HUES6 (cell line): ENCODE results near the gene ZNF581.

ENCODE experiments used
- H3K27ac ChIP-seq: 2 replicates; pipeline ENCODE4 v1.7.0; 2013; ENCODE audit warnings: low read depth, mild to moderate bottlenecking, low read length, inconsistent platforms
- H3K27me3 ChIP-seq: 2 replicates; pipeline ENCODE4 v1.6.1; 2013; ENCODE audit warnings: low read length; ENCODE audit not compliant: control insufficient read depth, insufficient read depth
- H3K36me3 ChIP-seq: 2 replicates; pipeline ENCODE4 v1.6.1; 2013; ENCODE audit warnings: low read length; ENCODE audit not compliant: control insufficient read depth, insufficient read depth
- H3K4me1 ChIP-seq: 2 replicates; pipeline ENCODE4 v1.6.1; 2013; ENCODE audit warnings: low read length; ENCODE audit not compliant: control insufficient read depth, insufficient read depth
- H3K4me3 ChIP-seq: 2 replicates; pipeline ENCODE4 v1.5.1; 2013; ENCODE audit warnings: low read depth, low read length
- H3K9ac ChIP-seq: one replicate; pipeline ENCODE4 v1.6.1; 2013; ENCODE audit warnings: mild to moderate bottlenecking, low read length
- H3K9me3 ChIP-seq: 2 replicates; pipeline ENCODE4 v1.6.1; 2013; ENCODE audit warnings: low read depth, low read length; ENCODE audit not compliant: control insufficient read depth, insufficient read depth

ZNF581 gene

GRCh38 chr19:55651236-55651635 is 7.8 kb downstream of the ZNF581 start:
- Histone ChIP-seq H3K36me3 (no peaks in the 10 kb centered on the region), H3K4me1 (peaks cover 15% of the 10 kb centered on the region), H3K9ac (no peak overlapping the region), H3K27ac (no peak overlapping the region), H3K27me3 (no peaks in the 10 kb centered on the region), H3K4me3 (no peak overlapping the region), H3K9me3 (no peaks in the 10 kb centered on the region)

GRCh38 chr19:55652311-55653128 is 9.1 kb downstream of the ZNF581 start:
- H3K9me3 ChIP-seq = no peaks in the 10 kb centered on the region
- H3K36me3 ChIP-seq = peaks cover 10% of the 10 kb centered on the region; the same call in 1 of the 2 replicates
- no peak overlapping the region for H3K27ac ChIP-seq
- peak overlapping the region; percentile 85; the same call in 1 of the 2 replicates for H3K4me3 ChIP-seq
- H3K9ac ChIP-seq = no peak overlapping the region
- peaks cover 24% of the 10 kb centered on the region for H3K4me1 ChIP-seq
- no peaks in the 10 kb centered on the region for H3K27me3 ChIP-seq

DNA sequence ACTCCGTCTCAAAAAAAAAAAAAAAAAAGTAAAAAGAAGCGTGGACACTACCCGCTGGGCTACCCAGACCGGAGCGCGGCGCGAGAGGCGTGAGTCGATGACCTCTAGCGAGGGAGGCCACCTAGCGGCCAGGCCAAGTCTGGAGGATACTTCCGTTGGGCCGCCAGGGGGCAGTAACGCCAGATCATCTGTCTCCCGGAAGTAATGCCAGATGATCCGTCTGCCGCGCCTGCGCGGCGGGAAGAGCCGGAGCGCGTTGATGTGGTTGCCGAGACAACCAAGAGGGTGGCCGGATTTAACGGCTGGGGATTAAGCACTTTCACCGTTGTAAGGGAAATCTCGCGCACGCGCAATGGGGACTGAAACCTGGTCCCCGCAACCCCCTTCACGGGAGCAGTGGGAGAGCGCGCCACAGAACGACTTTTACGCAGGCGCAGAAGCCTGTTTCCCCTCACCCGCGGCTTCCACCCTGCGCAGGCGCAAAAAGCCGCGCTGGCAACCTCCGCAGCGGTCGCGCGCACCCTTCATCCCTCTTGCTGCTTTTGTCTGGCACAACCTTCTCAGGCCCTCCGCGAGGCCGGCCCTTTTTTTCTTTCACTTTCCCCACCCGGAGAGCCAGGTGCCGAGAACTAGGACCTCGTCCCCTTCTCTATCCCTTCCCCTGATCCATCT is 10.3 kb downstream of the ZNF581 start:
- Histone ChIP-seq H3K4me1 (peaks cover 25% of the 10 kb centered on the region), H3K9me3 (no peaks in the 10 kb centered on the region), H3K27ac (peak overlapping the region; percentile 97), H3K27me3 (no peaks in the 10 kb centered on the region), H3K36me3 (peaks cover 12% of the 10 kb centered on the region; the same call in 1 of the 2 replicates), H3K4me3 (peak overlapping the region; percentile 85), H3K9ac (peak overlapping the region; percentile 95)

DNA sequence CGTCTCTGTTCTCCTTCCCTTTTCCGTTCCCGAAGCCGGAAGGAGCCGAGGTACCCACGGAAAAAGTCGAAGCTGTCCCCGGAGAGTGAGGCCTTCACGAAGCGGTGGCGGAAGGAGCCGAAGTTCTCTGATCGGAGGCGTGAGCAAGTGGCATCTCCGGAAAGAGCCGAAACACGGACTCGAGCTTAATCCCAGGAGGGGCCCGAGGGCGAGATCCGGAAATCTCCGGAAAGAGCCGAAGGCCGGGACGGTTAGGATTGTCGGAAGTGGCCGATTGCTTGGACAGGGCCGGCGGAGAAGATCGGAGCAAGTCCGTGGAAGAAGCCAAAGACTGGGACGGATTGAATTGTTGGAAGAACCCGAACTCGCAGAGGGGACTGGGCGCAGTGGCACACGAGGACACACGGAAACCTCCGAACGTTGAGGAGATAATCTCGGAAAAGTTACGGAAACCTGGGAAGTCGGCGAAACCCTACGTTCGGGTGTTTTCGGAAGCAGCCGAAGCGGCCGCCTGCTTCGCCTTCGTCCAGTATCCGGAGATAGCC is 10.9 kb downstream of the ZNF581 start:
- Histone ChIP-seq H3K4me1 (peaks cover 25% of the 10 kb centered on the region), H3K36me3 (peaks cover 15% of the 10 kb centered on the region), H3K27ac (peak overlapping the region; percentile 97)

GRCh38 chr19:55654868-55655647 is 11.6 kb downstream of the ZNF581 start, which contains the start of gene U2AF2:
Gene U2AF2, plus strand, starts transcription at chr19:55655035. Its CDS starts 70 bp downstream, at chr19:55655105.
- Histone ChIP-seq H3K9me3 (no peaks in the 10 kb centered on the region), H3K9ac (peak within 1 kb of the TSS; percentile 99), H3K4me3 (peak within 1 kb of the TSS; percentile 97), H3K27ac (peak within 1 kb of the TSS; percentile 100), H3K4me1 (peaks cover 25% of the 10 kb centered on the region), H3K27me3 (no peaks in the 10 kb centered on the region), H3K36me3 (peaks cover 22% of the 10 kb centered on the region)

More for the DNA sequence above, 10.9 kb downstream of the ZNF581 start:
- H3K9ac ChIP-seq = peak overlapping the region; percentile 95
- H3K9me3 ChIP-seq = no peaks in the 10 kb centered on the region
- no peaks in the 10 kb centered on the region for H3K27me3 ChIP-seq
- H3K4me3 ChIP-seq = peak overlapping the region; percentile 85

- H3K9me3 ChIP-seq = no peaks in the 10 kb centered on the region
- H3K27ac ChIP-seq = peak overlapping the region; percentile 100
- H3K36me3 ChIP-seq = peaks cover 28% of the 10 kb centered on the region
- peaks cover 25% of the 10 kb centered on the region for H3K4me1 ChIP-seq
- no peaks in the 10 kb centered on the region for H3K27me3 ChIP-seq
- peak overlapping the region; percentile 97 for H3K4me3 ChIP-seq
- peak overlapping the region; percentile 99 for H3K9ac ChIP-seq
Measured at GRCh38 chr19:55655648-55656040, 12.2 kb downstream of the ZNF581 start.

DNA sequence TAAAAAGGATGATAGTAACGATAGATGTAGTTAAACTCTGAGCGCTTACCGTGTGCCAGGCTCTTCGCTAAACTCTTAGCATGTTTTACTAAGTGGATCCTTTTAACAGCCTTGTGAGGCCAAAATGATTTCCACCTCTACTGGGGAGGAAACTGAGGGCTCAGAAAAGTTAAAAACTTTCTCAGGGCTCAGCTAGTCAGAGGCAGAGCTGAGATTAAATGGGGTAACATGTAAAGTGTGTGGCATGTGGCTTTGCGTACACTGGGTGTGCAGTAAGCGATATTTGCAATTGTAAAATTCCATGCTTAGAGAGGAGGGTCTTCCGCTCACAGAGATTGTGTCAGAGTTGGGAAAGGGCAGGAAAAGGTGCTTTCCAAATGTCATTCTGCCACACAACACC is 13.1 kb downstream of the ZNF581 start:
- peak overlapping the region; percentile 99 for H3K9ac ChIP-seq

GRCh38 chr19:55656988-55657747 is 13.7 kb downstream of the ZNF581 start:
- Histone ChIP-seq H3K9me3 (no peaks in the 10 kb centered on the region), H3K27me3 (no peaks in the 10 kb centered on the region), H3K27ac (no peak overlapping the region), H3K9ac (peak overlapping the region; percentile 42), H3K4me3 (peak overlapping the region; percentile 97), H3K36me3 (peaks cover 43% of the 10 kb centered on the region), H3K4me1 (peaks cover 22% of the 10 kb centered on the region)

More for the DNA sequence above, 13.1 kb downstream of the ZNF581 start:
- peaks cover 37% of the 10 kb centered on the region for H3K36me3 ChIP-seq
- H3K27me3 ChIP-seq = no peaks in the 10 kb centered on the region
- peaks cover 25% of the 10 kb centered on the region for H3K4me1 ChIP-seq
- no peaks in the 10 kb centered on the region for H3K9me3 ChIP-seq
- H3K27ac ChIP-seq = no peak overlapping the region
- H3K4me3 ChIP-seq = peak overlapping the region; percentile 97

DNA sequence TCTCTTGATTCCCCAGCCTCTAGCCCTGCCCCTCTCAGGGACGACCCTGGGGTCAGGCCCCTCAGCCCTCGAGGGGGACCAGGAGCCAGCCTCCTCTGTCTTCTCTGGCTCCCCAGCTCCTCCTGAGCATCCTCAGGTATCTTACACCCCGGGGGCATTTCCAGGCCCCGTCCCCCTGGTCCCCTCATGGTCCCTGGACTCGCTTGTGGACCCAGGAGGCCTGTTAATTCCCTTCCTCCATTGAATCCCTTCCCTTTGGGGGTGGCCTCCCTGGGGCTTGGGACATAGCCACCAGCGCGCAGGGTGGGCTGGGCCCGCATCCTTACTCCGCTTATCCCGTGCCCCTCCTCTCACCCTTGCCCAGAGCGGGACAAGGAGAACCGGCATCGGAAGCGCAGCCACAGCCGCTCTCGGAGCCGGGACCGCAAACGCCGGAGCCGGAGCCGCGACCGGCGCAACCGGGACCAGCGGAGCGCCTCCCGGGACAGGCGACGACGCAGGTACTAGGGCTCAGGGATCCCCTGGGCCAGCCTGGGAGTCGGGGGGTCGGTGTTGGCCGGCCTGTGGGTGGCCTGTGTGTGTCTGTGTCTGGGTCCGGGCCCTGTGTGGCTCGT is 15.5 kb downstream of the ZNF581 start:
- H3K9me3 ChIP-seq = no peaks in the 10 kb centered on the region
- no peak overlapping the region for H3K27ac ChIP-seq
- peaks cover 19% of the 10 kb centered on the region for H3K4me1 ChIP-seq
- no peaks in the 10 kb centered on the region for H3K27me3 ChIP-seq
- no peak overlapping the region for H3K4me3 ChIP-seq
- H3K9ac ChIP-seq = no peak overlapping the region
- peaks cover 59% of the 10 kb centered on the region for H3K36me3 ChIP-seq

DNA sequence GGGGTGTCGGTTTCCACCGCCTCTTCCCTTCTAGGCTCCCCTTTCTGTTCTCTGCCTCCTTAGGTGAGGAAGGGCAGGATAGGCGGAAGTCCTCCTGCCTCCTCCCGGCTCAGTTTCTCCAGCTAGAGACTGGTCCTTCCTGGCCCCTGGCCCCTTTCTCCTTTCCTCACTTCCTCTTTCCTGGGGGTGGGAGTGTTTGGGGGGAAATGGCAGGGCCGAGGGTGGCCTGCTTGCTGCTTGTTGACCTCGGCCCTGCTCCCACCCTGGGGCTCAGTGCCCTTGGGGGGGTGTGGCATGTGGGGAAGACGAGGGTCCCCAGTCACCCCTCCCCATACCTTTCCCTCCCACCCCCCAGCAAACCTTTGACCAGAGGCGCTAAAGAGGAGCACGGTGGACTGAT is 16.4 kb downstream of the ZNF581 start:
- peaks cover 67% of the 10 kb centered on the region for H3K36me3 ChIP-seq
- H3K4me1 ChIP-seq = peaks cover 19% of the 10 kb centered on the region
- H3K27ac ChIP-seq = no peak overlapping the region
- no peaks in the 10 kb centered on the region for H3K27me3 ChIP-seq
- no peak overlapping the region for H3K4me3 ChIP-seq
- no peak overlapping the region for H3K9ac ChIP-seq
- H3K9me3 ChIP-seq = no peaks in the 10 kb centered on the region
